Esophagus (tissue), 2 donors: ENCODE data around the gene TMEM9. TPM values are rescaled to one million over a fixed set of nuclear protein-coding genes. Genes with fewer than 3 reads are reported as not detected.

Experiments used
- H3K27ac ChIP-seq, 2 donors: one replicate each; pipeline ENCODE4 v1.5.1; 2013; ENCODE audit warnings: low read depth in 2 of 2, mild to moderate bottlenecking in 2 of 2, inconsistent platforms in 1 of 2, low read length in 1 of 2, moderate library complexity in 1 of 2
- H3K27me3 ChIP-seq, 2 donors: one replicate each; pipeline ENCODE4 v1.6.1; 2013; ENCODE audit warnings: low read length in 2 of 2, control low read depth in 1 of 2, mild to moderate bottlenecking in 1 of 2; ENCODE audit not compliant: insufficient read depth in 2 of 2, control insufficient read depth in 1 of 2
- H3K36me3 ChIP-seq, 2 donors: one replicate each; pipeline ENCODE4 v1.6.1; 2013; ENCODE audit warnings: low read length in 1 of 2; ENCODE audit not compliant: control insufficient read depth in 2 of 2, insufficient read depth in 2 of 2
- H3K4me1 ChIP-seq, 2 donors: one replicate each; pipeline ENCODE4 v1.6.1; 2013; ENCODE audit warnings: low read length in 1 of 2; ENCODE audit not compliant: control insufficient read depth in 2 of 2, insufficient read depth in 2 of 2
- H3K4me3 ChIP-seq, 2 donors: one replicate each; pipeline ENCODE4 v1.5.1; 2013; ENCODE audit warnings: low read length in 2 of 2, mild to moderate bottlenecking in 2 of 2, low read depth in 1 of 2, moderate library complexity in 1 of 2
- H3K9me3 ChIP-seq, 2 donors: one replicate each; pipeline ENCODE4 v1.6.1; 2013; ENCODE audit warnings: mild to moderate bottlenecking in 2 of 2, low read depth in 1 of 2, low read length in 1 of 2, moderate library complexity in 1 of 2; ENCODE audit not compliant: control insufficient read depth in 2 of 2, insufficient read depth in 1 of 2
- WGBS, 2 donors: extraction: QIAGEN DNeasy Blood & Tissue Kit; methylation state at CpG; one replicate each; pipeline ENCODE4 v1.1.7; 2013; 5-methylcytosine and 5-hydroxymethylcytosine counted together
- polyA plus RNA-seq, 2 donors: library from polyadenylated mRNA; stranded (reverse); fragments of 200-250 nt; gene quantifications; one replicate each; pipeline ENCODE4 v1.2.3, GENCODE V29; 2013
- donor health status: healthy with polysubstance abuse.
- donor health status: Bipolar disorder and iron deficiency.

Gene TMEM9
- polyA plus RNA-seq, 2 donors, result 13.2 to 25.7 TPM

DNA sequence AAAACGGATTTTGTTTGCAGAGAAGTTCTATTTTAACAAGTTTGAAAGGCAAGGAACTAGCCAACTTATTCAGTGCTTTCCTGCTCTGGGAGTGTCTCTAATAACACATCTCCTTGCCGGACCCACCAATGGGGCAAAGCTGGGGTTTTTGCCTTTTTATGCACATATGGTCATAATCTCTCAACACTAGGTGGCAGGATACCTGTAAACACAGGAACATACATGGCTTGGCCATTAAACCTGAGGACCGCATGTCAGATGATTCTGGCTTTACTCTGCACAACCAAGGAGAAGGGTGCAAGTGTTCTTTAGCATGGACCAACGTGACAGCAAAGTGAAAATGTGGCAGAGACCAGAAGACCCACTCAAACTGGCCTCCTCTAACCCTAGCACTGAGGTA, 4.9 kb downstream of the TMEM9 start:
- no peak overlapping the region for H3K4me3 ChIP-seq
- no peak overlapping the region for H3K27ac ChIP-seq
- H3K27me3 ChIP-seq, result no peaks in the 10 kb centered on the region
- H3K9me3 ChIP-seq, result no peaks in the 10 kb centered on the region
- peaks cover 2 to 15% of the 10 kb centered on the region in 2 donors for H3K36me3 ChIP-seq
- 70 to 78% methylated on average over 4 of the region's 4 CpGs for WGBS, 2 donors
- H3K4me1 ChIP-seq, result peaks cover 4 to 6% of the 10 kb centered on the region in 2 donors

DNA sequence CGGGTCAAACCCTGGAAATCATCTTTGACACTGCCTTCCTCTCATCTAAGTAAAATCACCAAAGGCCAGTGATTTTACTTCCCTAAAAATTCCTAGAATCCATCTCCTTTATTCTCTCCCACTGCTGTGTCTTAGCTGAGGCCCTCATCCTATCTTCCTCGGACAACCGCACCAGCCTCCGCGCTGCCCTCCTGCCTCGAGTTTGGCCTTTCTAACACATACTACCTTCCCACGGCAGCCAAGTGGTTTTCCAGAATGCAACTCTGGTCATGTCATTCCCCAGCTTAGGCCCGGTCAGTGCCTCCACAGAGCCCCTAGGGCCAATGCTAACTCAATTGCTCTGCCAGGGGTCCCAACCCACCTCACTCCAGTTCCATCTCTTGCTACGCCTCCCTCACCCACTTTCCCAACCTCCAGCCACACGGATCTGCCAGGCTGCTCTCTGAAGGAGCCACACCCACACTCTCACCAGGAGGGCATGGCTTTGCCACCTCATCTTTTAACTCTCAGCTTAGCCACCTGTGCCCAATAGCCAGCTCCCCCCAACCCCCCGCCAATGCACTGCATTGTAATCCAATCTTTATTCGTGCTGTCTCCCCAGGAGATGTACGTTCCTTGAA, 6.8 kb downstream of the TMEM9 start:
- Histone ChIP-seq H3K4me1 (no peaks in the 10 kb centered on the region), H3K36me3 (peaks cover 2 to 28% of the 10 kb centered on the region in 2 donors), H3K4me3 (no peak overlapping the region), H3K27ac (no peak overlapping the region), H3K9me3 (no peaks in the 10 kb centered on the region), H3K27me3 (no peaks in the 10 kb centered on the region)
- WGBS, 2 donors, result 84 to 92% methylated on average over 13 of the region's 13 CpGs

DNA sequence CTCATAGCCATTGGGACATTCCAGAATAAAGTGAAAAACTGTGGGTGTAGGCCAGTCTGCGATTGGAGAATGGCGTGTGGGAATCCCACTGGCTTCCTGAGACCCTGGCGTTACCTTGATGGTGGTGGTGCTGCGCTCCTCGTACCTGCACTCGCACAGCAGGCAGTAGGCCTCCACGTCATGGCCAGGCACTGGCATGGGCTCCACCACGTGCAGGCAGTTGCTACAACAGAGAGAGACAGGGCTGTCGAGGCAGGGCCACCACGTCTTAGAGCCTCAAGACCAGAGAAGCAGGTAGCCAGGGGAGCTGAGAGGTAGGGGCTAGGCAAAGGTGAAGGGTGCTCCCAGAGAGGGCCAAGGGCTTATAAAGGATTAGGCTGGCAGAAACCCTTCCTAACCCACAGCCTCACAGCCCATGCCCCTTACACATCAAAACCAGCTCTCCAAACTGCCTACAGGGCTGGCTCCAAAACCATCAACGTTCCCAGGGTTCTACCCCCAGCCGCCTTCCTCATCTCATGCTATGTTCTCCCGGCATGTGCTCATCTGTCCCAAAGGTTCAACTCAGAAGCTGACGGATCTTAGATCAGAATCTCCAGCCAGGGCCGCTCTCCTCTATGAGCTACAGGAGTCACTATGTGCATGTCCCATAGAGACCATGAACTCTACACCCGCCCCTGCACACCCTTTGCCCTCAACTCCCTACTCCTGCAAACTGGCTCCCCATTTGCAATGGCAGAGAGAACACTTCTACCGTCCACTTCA, 7.5 kb downstream of the TMEM9 start:
- no peaks in the 10 kb centered on the region for H3K27me3 ChIP-seq
- no peak overlapping the region for H3K27ac ChIP-seq
- no peaks in the 10 kb centered on the region for H3K9me3 ChIP-seq
- 89 to 92% methylated on average over 17 of the region's 17 CpGs for WGBS, 2 donors
- no peak overlapping the region for H3K4me3 ChIP-seq
- H3K36me3 ChIP-seq, result peaks cover 2 to 28% of the 10 kb centered on the region in 2 donors
- no peaks in the 10 kb centered on the region for H3K4me1 ChIP-seq

DNA sequence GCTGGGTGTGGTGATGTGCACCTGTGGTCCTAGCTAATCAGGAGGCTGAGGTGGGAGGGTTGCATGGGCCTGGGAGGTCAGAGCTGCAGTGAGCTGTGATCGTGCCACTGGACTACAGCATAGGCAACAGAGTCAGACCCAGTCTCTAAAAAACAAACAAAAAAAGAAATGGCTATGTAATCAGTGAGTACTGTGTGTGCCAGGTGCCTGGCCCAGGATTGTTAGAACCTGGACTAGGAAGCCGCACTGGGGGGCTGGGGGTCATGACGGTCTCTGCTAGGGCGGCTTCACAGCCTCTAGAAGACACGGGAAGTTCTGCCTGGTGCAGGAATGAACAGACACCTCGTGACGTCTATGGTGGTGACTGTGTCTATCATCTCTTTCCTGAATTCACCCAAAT, 8.5 kb downstream of the TMEM9 start:
- no peaks in the 10 kb centered on the region for H3K27me3 ChIP-seq
- 93 to 98% methylated on average over 7 of the region's 7 CpGs for WGBS, 2 donors
- no peaks in the 10 kb centered on the region for H3K4me1 ChIP-seq
- peaks cover 2 to 28% of the 10 kb centered on the region in 2 donors for H3K36me3 ChIP-seq
- H3K27ac ChIP-seq, result no peak overlapping the region
- no peaks in the 10 kb centered on the region for H3K9me3 ChIP-seq
- no peak overlapping the region for H3K4me3 ChIP-seq

DNA sequence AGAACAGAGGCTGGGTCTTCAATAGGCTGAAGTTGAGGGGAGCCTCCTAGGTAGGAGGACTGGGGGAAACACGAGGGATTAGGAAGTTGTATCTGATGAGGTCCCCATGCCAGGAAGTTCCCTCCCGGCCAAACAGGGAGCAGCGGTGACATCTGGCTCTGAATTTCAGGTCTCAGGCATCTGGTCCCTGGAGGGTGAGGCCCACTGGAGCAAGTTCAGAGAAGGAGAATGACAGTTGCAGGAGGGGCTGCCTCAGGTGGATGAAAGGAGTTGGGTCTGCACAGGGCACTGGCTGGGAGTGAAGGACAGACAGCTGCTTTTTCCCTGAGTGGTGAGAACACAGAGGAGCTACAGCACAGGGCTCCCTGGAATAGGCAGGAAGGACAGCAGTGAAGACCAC, 9.1 kb downstream of the TMEM9 start:
- WGBS, 2 donors, result 85 to 91% methylated on average over 3 of the region's 3 CpGs
- no peak overlapping the region for H3K4me3 ChIP-seq
- peaks cover 2 to 28% of the 10 kb centered on the region in 2 donors for H3K36me3 ChIP-seq
- peaks cover 0 to 3% of the 10 kb centered on the region in 2 donors for H3K4me1 ChIP-seq
- H3K27me3 ChIP-seq, result no peaks in the 10 kb centered on the region
- H3K27ac ChIP-seq, result no peak overlapping the region
- H3K9me3 ChIP-seq, result no peaks in the 10 kb centered on the region

DNA sequence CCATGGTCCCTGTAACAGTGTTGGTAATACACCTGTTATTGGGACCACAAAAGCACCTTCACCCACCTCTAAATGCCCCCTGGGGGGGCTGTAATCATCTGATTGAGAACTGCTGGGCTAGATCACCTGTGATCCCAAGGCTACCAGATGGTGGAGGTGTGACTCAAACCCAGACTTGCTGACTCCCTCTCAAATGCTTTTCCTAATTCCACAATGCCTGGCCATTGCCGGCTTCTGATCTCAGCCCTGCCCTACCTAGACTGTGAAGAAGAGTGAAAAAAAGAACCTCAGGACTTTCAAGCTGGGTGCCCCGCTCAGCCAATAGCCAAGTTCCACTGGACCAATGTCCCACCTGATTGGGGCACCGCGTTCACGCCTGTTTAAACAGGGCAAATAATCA, 9.6 kb downstream of the TMEM9 start:
- Histone ChIP-seq H3K9me3 (no peaks in the 10 kb centered on the region), H3K27ac (no peak overlapping the region), H3K27me3 (no peaks in the 10 kb centered on the region), H3K36me3 (peaks cover 2 to 28% of the 10 kb centered on the region in 2 donors), H3K4me3 (no peak overlapping the region), H3K4me1 (peaks cover 0 to 7% of the 10 kb centered on the region in 2 donors)
- WGBS, 2 donors, result 72 to 80% methylated on average over 5 of the region's 5 CpGs

DNA sequence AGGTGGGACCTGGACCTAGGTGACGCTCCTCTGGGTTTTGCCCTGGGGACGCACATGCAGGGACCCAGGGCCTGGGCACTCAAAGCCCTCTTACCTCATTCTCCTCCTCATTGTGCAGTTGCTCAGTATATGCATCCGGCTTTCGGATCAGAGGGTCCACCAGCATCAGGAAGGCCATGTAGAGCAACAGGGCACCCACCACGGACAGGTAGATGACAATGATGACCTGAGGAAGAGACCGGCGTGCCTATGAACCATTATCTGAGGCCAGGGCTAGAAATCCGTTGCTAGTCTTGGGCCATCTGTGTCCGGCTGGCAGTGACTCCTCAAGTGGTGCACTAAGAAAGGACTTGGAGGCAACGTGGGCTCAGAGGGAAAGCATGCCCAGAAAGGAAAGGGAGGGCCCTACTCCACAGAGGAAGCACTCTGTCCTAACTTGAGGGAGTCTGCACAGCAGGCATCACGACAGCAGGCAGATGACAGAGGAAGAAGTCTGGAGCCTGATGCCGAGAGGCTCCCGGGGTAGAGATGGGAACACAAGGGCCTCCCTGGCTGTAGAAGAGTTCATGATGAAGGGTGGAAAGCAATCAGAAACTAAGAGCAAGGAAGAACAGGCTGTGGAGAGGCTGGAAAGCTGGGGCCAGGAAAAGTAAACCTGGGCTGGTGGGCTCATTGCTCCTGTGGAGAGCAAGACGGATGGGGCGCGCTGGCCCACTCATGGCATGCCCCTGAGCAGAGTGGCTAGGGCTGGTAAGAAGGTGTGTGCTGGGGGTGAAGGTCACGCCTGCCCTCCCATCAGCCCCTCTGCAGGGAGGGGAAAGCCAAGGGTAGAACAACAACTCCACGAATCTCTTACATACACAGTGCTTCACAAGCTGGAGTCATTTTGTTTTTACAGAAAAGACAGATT, 10.3 kb downstream of the TMEM9 start:
- WGBS, 2 donors, result 89% methylated on average over 18 of the region's 18 CpGs

DNA sequence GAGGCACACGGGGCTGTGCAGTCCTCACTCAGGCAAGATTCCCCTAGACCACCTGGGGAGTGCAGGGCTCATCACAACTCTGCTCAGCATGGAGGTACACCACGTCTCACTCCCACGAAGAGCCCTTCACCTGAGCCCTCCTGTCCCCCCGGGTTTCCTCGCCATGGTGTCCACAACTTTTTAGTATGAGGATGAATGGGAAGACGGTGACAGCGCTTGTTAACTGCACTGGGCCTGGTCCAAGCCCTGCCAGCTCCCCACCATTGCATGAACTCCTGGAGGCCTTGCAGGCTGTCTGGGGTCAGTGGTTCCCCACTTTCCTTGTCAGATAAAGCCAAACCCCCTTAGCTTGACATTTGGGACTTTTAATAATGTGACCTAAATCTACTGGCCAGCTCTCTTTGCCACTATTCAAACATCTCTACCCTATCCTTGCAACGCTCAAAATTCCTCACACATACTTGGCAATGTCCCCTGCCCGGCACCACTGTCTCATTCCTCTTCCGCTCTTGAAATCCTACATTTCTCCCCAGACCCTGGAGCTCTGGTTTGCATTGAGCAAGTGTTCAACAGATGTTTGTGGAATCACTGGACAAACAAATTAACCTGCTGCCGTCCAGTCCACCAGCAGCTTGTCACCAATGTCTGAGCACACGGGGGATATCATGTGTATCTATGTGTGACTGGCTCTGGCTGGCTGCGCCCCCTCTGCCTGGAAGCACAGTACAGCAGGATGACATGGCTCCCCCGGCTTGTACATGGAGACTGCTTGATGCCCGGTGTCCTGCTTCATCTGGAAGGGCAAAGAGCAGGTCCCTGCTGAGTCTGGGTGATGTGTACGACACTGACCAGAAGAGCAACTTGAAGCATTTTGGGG, 11.2 kb downstream of the TMEM9 start:
- WGBS, 2 donors, result 84 to 86% methylated on average over 16 of the region's 16 CpGs
- Histone ChIP-seq H3K4me3 (no peak overlapping the region), H3K4me1 (peaks cover 0 to 8% of the 10 kb centered on the region in 2 donors), H3K27me3 (no peaks in the 10 kb centered on the region), H3K9me3 (no peaks in the 10 kb centered on the region), H3K36me3 (peaks cover 2 to 30% of the 10 kb centered on the region in 2 donors), H3K27ac (no peak overlapping the region)

More for the DNA sequence above, 10.3 kb downstream of the TMEM9 start:
- no peak overlapping the region for H3K4me3 ChIP-seq
- peaks cover 0 to 8% of the 10 kb centered on the region in 2 donors for H3K4me1 ChIP-seq
- no peaks in the 10 kb centered on the region for H3K27me3 ChIP-seq
- no peak overlapping the region for H3K27ac ChIP-seq
- H3K36me3 ChIP-seq, result peaks cover 2 to 31% of the 10 kb centered on the region in 2 donors
- H3K9me3 ChIP-seq, result no peaks in the 10 kb centered on the region
